ENCODE measurements around the gene NRXN3. TPM values are rescaled to one million over a fixed set of nuclear protein-coding genes. Genes with fewer than 3 reads are reported as not detected.

NRXN3 gene
- total RNA-seq, 1 donor from 2014 or later = 1.6 TPM

- TF ChIP-seq CTCF (IDR thresholded peaks at IDR 0.05; ENCODE audit: insufficient read depth, low read length, poor library complexity, severe bottlenecking) = no peak
- DNase-seq (ENCODE audit: low read depth) = no peak
- H3K4me3 ChIP-seq (ENCODE audit: low read depth, low read length) = no peak overlapping the region
- H3K36me3 ChIP-seq (ENCODE audit: control insufficient read depth, insufficient read depth, low read length) = no peaks in the 10 kb centered on the region
- H3K27me3 ChIP-seq (ENCODE audit: control insufficient read depth, insufficient read depth, low read length) = no peaks in the 10 kb centered on the region
These were observed 913.2 kb downstream of the NRXN3 start for GRCh38 chr14:79083356-79083755.

DNA sequence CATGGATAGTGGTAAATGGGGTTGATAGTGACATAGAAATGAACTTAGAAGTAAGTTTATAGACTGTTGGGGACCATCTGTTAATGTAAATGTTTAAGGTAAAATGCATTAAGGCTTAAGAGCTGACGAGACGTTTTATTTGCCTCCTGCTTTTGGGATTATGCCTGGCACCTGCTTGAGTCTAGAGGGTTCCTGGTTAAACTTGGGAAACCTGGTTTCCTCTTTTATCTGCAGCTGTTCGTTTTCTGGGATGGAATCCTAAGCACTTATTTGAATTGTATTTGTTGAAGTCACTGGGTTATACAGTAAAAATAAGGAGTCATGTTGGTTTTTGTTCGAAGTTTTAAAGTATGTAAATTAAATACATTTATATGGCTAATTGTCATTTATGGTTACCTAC, 914.7 kb downstream of the NRXN3 start:
- Histone ChIP-seq H3K27me3 (ENCODE audit: control insufficient read depth, insufficient read depth, low read length) (no peaks in the 10 kb centered on the region), H3K4me3 (ENCODE audit: low read depth, low read length) (no peak overlapping the region), H3K36me3 (ENCODE audit: control insufficient read depth, insufficient read depth, low read length) (no peaks in the 10 kb centered on the region)
- DNase-seq (ENCODE audit: low read depth) = no peak
- TF ChIP-seq CTCF (IDR thresholded peaks at IDR 0.05; ENCODE audit: insufficient read depth, low read length, poor library complexity, severe bottlenecking) = no peak

GRCh38 chr14:79089576-79089975, 919.4 kb downstream of the NRXN3 start:
- no peak for TF ChIP-seq CTCF (IDR thresholded peaks at IDR 0.05; ENCODE audit: insufficient read depth, low read length, poor library complexity, severe bottlenecking)
- DNase-seq (ENCODE audit: low read depth) = no peak
- Histone ChIP-seq H3K36me3 (ENCODE audit: control insufficient read depth, insufficient read depth, low read length) (no peaks in the 10 kb centered on the region), H3K27me3 (ENCODE audit: control insufficient read depth, insufficient read depth, low read length) (no peaks in the 10 kb centered on the region), H3K4me3 (ENCODE audit: low read depth, low read length) (no peak overlapping the region)

- no peak for DNase-seq (ENCODE audit: low read depth)
- no peak overlapping the region for H3K4me3 ChIP-seq (ENCODE audit: low read depth, low read length)
- H3K36me3 ChIP-seq (ENCODE audit: control insufficient read depth, insufficient read depth, low read length) = no peaks in the 10 kb centered on the region
- H3K27me3 ChIP-seq (ENCODE audit: control insufficient read depth, insufficient read depth, low read length) = no peaks in the 10 kb centered on the region
- TF ChIP-seq CTCF (IDR thresholded peaks at IDR 0.05; ENCODE audit: insufficient read depth, low read length, poor library complexity, severe bottlenecking) = no peak
These were observed 920.5 kb downstream of the NRXN3 start for GRCh38 chr14:79090641-79091180.

DNA sequence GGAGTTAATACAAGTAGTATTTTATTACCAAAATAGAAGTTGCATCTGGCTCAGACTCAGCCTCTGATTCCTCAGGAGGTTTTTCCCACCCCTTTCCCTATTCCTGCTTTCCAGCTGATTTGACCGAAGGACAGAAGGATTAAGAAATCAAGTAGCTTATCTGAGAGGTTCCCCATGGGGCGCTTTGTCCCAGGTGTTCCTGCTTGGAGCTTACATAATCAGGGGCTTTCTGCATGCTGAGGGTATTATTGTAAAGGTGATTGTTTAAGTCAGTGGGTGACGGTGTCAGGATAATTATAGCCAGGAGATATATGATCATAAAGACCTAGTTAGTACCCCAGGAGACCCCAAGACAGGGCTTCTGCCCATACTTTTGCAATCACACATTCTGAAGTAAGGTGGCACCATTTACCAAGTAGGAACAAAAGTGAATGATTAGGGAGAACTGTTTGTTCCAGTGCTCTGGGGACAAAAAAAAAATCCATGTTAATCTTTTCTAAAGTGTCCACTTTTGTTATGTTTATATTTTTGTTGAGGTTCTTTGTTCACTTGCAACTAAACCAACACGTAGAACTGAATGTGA, 921.3 kb downstream of the NRXN3 start:
- TF ChIP-seq CTCF (IDR thresholded peaks at IDR 0.05; ENCODE audit: insufficient read depth, low read length, poor library complexity, severe bottlenecking) = no peak
- DNase-seq (ENCODE audit: low read depth) = no peak

DNA sequence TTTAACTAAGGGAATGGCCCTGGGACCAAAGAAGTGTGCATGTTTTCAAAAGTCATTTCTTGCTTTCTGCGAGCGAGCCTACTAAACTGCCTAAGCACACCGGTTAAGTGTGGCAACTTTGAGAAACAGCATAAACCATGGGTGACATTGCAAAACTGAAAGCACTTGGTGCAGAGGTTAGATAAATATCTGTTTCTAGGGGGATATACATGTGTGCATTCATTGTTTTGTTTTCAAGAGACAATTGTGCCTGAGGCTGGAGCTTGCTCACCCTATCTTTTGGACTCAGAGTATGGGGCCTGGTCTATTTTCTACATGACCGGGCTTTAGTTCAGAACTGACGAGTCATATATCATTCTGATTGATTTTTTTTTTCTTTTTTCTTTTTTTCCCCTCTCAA, 923.4 kb downstream of the NRXN3 start:
- H3K4me3 ChIP-seq (ENCODE audit: low read depth, low read length) = no peak overlapping the region
- no peaks in the 10 kb centered on the region for H3K36me3 ChIP-seq (ENCODE audit: control insufficient read depth, insufficient read depth, low read length)

More for the DNA sequence above, 921.3 kb downstream of the NRXN3 start:
- no peaks in the 10 kb centered on the region for H3K27me3 ChIP-seq (ENCODE audit: control insufficient read depth, insufficient read depth, low read length)
- no peaks in the 10 kb centered on the region for H3K36me3 ChIP-seq (ENCODE audit: control insufficient read depth, insufficient read depth, low read length)
- H3K4me3 ChIP-seq (ENCODE audit: low read depth, low read length) = no peak overlapping the region

More for the DNA sequence above, 923.4 kb downstream of the NRXN3 start:
- no peak for DNase-seq (ENCODE audit: low read depth)
- TF ChIP-seq CTCF (IDR thresholded peaks at IDR 0.05; ENCODE audit: insufficient read depth, low read length, poor library complexity, severe bottlenecking) = no peak
- no peaks in the 10 kb centered on the region for H3K27me3 ChIP-seq (ENCODE audit: control insufficient read depth, insufficient read depth, low read length)
